HL-60/S4 treated with retinoic acid at 250 ng/mL for 4 days and 3 days (cell line): Measurements from ENCODE around the gene ADAM10.

ENCODE experiments used
- in situ Hi-C: fragments of 300-500 bp; cut with MboI; formaldehyde crosslinking; loops from 2 replicates; pipeline ENCODE4 v1.7.0; 2022; ENCODE audit warnings: low sequenced_read_pairs

The ADAM10 gene

GRCh38 chr15:58749532-58750337 is at the start of gene ADAM10:
ADAM10 (minus strand) TSS chr15:58749707; CDS start chr15:58749534, 173 bp downstream.
- in situ Hi-C loops, result loop anchor here (25.0 kb wide), 1 partner anchor 487 kb away; no protein-coding TSS in a partner anchor

GRCh38 chr15:58797505-58797904 is 48.0 kb upstream of the ADAM10 start:
- in situ Hi-C loops, result no loop called here

- in situ Hi-C loops, result no loop called here
Observed at GRCh38 chr15:58795825-58796224, 46.3 kb upstream of the ADAM10 start.

GRCh38 chr15:58793862-58794261 is 44.4 kb upstream of the ADAM10 start:
- in situ Hi-C loops, result no loop called here

GRCh38 chr15:58788056-58788710 is 38.7 kb upstream of the ADAM10 start:
- in situ Hi-C loops, result no loop called here

GRCh38 chr15:58785355-58785754 is 35.8 kb upstream of the ADAM10 start:
- in situ Hi-C loops, result no loop called here

- in situ Hi-C loops, result no loop called here
Observed at GRCh38 chr15:58779554-58779953, 30.0 kb upstream of the ADAM10 start.

- in situ Hi-C loops, result no loop called here
Observed at GRCh38 chr15:58777107-58777506, 27.6 kb upstream of the ADAM10 start.

- in situ Hi-C loops, result no loop called here
Observed at GRCh38 chr15:58775402-58775801, 25.9 kb upstream of the ADAM10 start.

- in situ Hi-C loops, result loop anchor here (25.0 kb wide), 1 partner anchor 511 kb away; no protein-coding TSS in a partner anchor
Observed at GRCh38 chr15:58773024-58773423, 23.5 kb upstream of the ADAM10 start.

- in situ Hi-C loops, result loop anchor here (25.0 kb wide), 1 partner anchor 509 kb away; no protein-coding TSS in a partner anchor
Observed at GRCh38 chr15:58771621-58772250, 22.2 kb upstream of the ADAM10 start.

GRCh38 chr15:58770857-58771620 is 21.5 kb upstream of the ADAM10 start, which contains the start of gene MINDY2:
MINDY2 (plus strand) TSS chr15:58771302; CDS start chr15:58771396, 94 bp downstream.
- in situ Hi-C loops, result loop anchor here (25.0 kb wide), 1 partner anchor 509 kb away; no protein-coding TSS in a partner anchor

- in situ Hi-C loops, result loop anchor here (25.0 kb wide), 1 partner anchor 508 kb away; no protein-coding TSS in a partner anchor
Observed at GRCh38 chr15:58770519-58770856, 21.0 kb upstream of the ADAM10 start.

GRCh38 chr15:58768601-58769004 is 19.1 kb upstream of the ADAM10 start:
- in situ Hi-C loops, result loop anchor here (25.0 kb wide), 1 partner anchor 506 kb away; no protein-coding TSS in a partner anchor

GRCh38 chr15:58766290-58766689 is 16.8 kb upstream of the ADAM10 start:
- in situ Hi-C loops, result loop anchor here (25.0 kb wide), 1 partner anchor 504 kb away; no protein-coding TSS in a partner anchor

- in situ Hi-C loops, result loop anchor here (25.0 kb wide), 1 partner anchor 502 kb away; no protein-coding TSS in a partner anchor
Observed at GRCh38 chr15:58764468-58764867, 15.0 kb upstream of the ADAM10 start.

GRCh38 chr15:58762731-58763130 is 13.2 kb upstream of the ADAM10 start:
- in situ Hi-C loops, result loop anchor here (25.0 kb wide), 1 partner anchor 500 kb away; no protein-coding TSS in a partner anchor

GRCh38 chr15:58762285-58762684 is 12.8 kb upstream of the ADAM10 start:
- in situ Hi-C loops, result loop anchor here (25.0 kb wide), 1 partner anchor 500 kb away; no protein-coding TSS in a partner anchor

GRCh38 chr15:58761010-58761388 is 11.5 kb upstream of the ADAM10 start:
- in situ Hi-C loops, result loop anchor here (25.0 kb wide), 1 partner anchor 499 kb away; no protein-coding TSS in a partner anchor

- in situ Hi-C loops, result loop anchor here (25.0 kb wide), 1 partner anchor 498 kb away; no protein-coding TSS in a partner anchor
Observed at GRCh38 chr15:58760385-58761009, 11.0 kb upstream of the ADAM10 start.
